Kidney tubule cell (primary cell): ENCODE measurements around the gene HTATIP2.
A peak's percentile ranks its signal among the peaks of the same experiment; 100 is the strongest.
"Not testable (repeated sequence)": the region's sequence is repeated elsewhere in the genome, so short reads cannot be mapped to it uniquely, and the experiment has no call there.

Source experiments
- DNase-seq: peaks from one replicate; pipeline ENCODE4 v3.0.0-alpha.2; 2018; ENCODE audit warnings: low spot score

HTATIP2 gene

DNA sequence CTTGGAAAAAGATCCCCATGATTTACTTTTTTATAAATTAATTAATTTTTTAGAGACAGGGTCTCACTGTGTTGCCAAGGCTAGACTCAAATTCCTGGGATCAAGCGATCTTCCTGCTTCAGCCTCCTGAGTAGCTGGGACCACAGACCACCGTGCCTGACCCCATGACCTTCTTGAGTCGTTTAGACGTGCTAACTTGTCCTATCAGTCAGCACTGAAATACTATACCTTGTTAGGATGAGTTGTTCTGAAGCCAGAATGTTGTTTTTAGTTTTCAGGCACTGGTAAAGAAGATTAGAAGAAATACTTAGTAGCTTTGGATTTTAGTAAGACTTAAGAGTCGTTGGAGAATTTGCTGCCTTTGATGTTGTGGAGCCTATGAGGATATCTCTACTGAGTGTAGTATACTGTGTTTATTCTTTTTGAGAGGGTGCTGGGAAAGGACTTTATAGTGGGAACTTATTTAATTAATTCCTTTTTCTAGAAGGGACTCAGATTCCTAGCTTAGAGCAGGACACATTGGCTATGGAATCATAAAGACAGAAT, 8.6 kb downstream of the HTATIP2 start:
- DNase-seq = no peak

DNA sequence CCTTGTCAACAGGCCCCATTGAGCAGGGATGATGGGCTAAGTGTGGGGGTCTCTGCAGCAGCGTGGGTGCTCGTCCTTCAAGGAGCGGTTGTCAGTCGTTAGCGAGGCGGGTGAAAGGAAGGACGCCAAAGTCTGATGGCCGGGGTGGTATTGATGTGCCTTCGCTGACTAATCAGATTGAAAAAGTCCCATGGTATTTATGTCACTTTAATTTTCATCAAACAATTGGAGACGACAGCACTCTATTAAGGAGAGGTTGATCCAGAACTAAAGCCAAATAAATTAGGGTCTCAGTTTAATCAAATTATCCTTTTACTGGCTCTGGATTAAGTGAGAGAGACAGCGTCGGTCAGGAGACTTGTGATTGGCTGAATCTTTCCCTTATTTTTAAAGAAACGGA, 9.6 kb downstream of the HTATIP2 start:
- no peak for DNase-seq

GRCh38 chr11:20373568-20374209, 10.2 kb downstream of the HTATIP2 start:
- DNase-seq = no peak

GRCh38 chr11:20374741-20375300, 11.3 kb downstream of the HTATIP2 start:
- DNase-seq = no peak

DNA sequence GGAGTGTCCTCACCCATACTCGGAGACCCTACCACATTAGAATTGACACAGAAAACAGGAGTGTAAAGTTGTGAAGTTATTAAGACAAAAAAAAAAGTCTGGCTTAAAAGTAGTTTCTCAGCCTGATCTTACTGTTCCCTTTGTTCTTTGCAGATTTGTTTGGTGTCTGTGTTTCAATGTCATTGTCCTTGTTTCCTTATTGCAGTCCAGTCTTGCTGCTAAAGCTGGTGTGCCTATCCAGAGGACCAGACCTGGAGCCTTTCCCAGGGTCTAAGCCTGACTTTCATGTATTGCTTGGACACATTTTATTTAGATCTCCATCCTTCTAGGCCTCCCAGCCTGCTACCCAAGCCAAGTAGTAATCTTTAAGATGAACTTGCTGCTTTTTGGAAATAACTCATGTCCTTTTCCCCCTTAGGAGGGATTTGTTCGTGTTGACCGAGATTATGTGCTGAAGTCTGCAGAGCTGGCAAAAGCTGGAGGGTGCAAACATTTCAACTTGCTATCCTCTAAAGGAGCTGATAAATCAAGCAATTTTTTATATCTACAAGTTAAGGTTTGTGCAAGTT, 12.7 kb downstream of the HTATIP2 start:
- DNase-seq = no peak

GRCh38 chr11:20385996-20386395, 22.5 kb downstream of the HTATIP2 start:
- not testable (repeated sequence) for DNase-seq

- DNase-seq = peak; percentile 94
Measured at GRCh38 chr11:20387261-20388095, 24.0 kb downstream of the HTATIP2 start, which contains the start of gene PRMT3. PRMT3 (plus strand) TSS chr11:20387716; CDS start chr11:20387747, 31 bp downstream.

GRCh38 chr11:20388096-20389055, 24.9 kb downstream of the HTATIP2 start:
- DNase-seq = peak; percentile 38

GRCh38 chr11:20397281-20397680, 33.8 kb downstream of the HTATIP2 start:
- peak; percentile 75 for DNase-seq

DNA sequence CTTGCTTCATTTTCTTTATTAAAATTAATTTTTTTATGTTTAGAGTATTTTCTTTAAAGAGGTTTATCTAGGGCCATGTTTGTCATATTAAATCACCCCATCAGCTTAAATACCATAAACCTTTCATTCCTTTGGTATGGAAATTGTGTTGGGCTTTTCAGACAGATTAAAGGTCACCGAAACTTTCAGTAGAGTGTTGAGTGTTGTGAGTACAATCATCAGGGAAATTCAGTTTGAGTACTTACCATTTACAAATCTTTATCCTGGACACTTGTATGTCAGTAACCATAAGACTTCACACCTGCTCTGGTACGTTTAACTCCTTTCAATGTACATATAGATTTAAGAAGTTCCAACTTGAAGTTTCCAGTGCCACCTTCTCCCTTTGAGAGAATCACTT, 36.0 kb downstream of the HTATIP2 start:
- no peak for DNase-seq

- DNase-seq = no peak
Measured at GRCh38 chr11:20403059-20403458, 39.5 kb downstream of the HTATIP2 start.

DNA sequence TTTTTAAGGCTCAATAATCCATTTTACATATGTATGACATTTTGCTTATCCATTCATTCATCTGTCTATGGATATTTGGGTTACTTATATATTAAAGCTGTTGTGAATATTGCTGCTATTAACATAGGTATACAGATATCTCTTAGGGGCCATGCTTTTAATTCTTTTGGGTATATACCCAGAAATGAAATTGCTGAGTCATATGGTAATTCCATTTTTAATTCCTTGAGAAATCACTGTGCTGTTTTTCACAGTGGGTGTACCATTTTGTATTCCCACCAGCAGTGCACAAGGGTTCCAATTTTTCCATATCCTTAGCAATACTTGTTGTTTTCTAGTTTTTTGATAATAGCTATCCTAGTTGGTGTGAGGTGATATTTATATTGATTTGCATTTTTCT, 43.0 kb downstream of the HTATIP2 start:
- DNase-seq = no peak

- no peak for DNase-seq
Measured at GRCh38 chr11:20407344-20407743, 43.8 kb downstream of the HTATIP2 start.

DNA sequence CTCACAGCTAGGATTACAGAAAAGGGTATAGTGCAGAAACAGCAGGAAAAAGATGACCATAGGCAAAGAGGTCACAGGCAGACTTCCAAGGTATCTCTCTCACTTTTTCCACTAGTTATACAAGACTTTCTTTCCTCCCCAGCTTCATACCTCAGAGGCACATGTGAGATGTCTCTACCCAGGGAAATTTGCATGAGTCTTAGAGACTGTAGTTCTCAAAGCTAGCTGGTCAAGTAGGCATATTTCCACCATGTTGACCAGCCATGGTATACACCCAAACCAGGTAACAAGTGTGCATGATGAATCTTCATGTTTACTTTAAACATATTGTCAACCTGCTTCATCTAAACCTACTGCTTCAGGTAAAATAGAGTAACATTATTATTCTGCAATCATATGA, 51.9 kb downstream of the HTATIP2 start:
- no peak for DNase-seq

GRCh38 chr11:20417771-20418170, 54.3 kb downstream of the HTATIP2 start:
- DNase-seq = no peak

GRCh38 chr11:20421946-20422345, 58.4 kb downstream of the HTATIP2 start:
- DNase-seq = no peak

DNA sequence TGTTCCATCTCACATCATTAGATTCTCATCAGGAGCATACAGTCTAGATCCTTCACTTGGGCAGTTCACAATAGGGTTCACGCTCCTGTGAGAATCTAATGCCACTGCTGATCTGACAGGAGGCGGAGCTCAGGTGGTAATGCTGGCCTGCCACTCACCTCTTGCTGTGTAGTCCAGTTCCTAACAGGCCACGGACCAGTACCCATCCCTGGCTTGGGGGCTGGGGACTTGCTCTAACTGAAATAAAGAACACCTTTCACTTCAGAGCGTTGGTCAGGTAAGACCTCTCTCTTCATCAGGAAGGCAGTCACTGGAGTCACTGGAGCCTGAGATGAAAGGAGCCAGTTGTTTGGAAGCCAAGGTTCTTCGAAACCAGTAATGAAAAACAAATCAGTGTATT, 65.7 kb downstream of the HTATIP2 start:
- DNase-seq = no peak
